Endothelial cell of umbilical vein (primary cell): ENCODE data around the gene DTNA. TPM values are rescaled to one million over a fixed set of nuclear protein-coding genes. Genes with fewer than 3 reads are reported as not detected.

Experiments
- BruUV-seq: library from RNA; stranded (reverse); fragments of 400-500 nt; replicated peaks from 2 replicates; lab custom pipeline; 2021; lab: Mats Ljungman, UMichigan
- CTCF ChIA-PET: fragments of 300-600, 350-600 bp; sonication (Branson Sonifier 250); formaldehyde crosslinking; loops from one replicate; lab custom pipeline; 2021; ENCODE audit warnings: antibody characterized with exemption, inconsistent platforms; lab: Charles Lee
- POLR2A ChIA-PET: fragments of 300-600, 350-600 bp; sonication (Branson Sonifier 250); formaldehyde crosslinking; loops from one replicate; lab custom pipeline; 2021; ENCODE audit warnings: antibody characterized with exemption, inconsistent platforms; lab: Charles Lee
- DNase-seq: peaks from one replicate; pipeline ENCODE4 v3.0.0-alpha.2; 2011; ENCODE audit warnings: low read depth, low spot score
- FAIRE-seq: peaks from 2 replicates; lab custom pipeline; 2011; peaks lifted over from hg19 to GRCh38; lab: Jason Lieb, UNC
- H2AFZ ChIP-seq: 2 replicates; pipeline ENCODE4 v1.6.0; 2012; ENCODE audit warnings: low read depth, low read length, control low read depth, inconsistent platforms
- H3K27ac ChIP-seq: 2 replicates; pipeline ENCODE4 v1.5.1; 2011; ENCODE audit warnings: low read depth, mild to moderate bottlenecking, control low read depth, low read length, moderate library complexity; ENCODE audit not compliant: insufficient read depth
- H3K27me3 ChIP-seq, 2 experiments: 2 replicates each; pipeline versions ENCODE4 v1.6.0 to v1.6.1; 2011; ENCODE audit warnings: low read length in 2 of 2, mixed read lengths in 1 of 2; ENCODE audit not compliant: control insufficient read depth in 2 of 2, insufficient read depth in 2 of 2
- H3K36me3 ChIP-seq, 2 experiments: 2 replicates in 1 of 2; 3 replicates in 1 of 2; pipeline ENCODE4 v1.5.1; 2011; ENCODE audit warnings: low read length in 2 of 2, mild to moderate bottlenecking in 1 of 2, moderate library complexity in 1 of 2; ENCODE audit not compliant: control insufficient read depth in 2 of 2, insufficient read depth in 2 of 2; ENCODE audit errors: extremely low read depth in 1 of 2
- H3K4me1 ChIP-seq: 3 replicates; pipeline ENCODE4 v1.5.1; 2011; ENCODE audit warnings: mild to moderate bottlenecking, low read length; ENCODE audit not compliant: control insufficient read depth, insufficient read depth; ENCODE audit errors: extremely low read depth
- H3K4me2 ChIP-seq: 2 replicates; pipeline ENCODE4 v1.6.1; 2011; ENCODE audit warnings: low read length, control low read depth, mixed read lengths; ENCODE audit not compliant: insufficient read depth
- H3K4me3 ChIP-seq, 3 experiments: fragments of 200-600 bp in 1 of 3; sonication (generic), shearing (Covaris generic) in 1 of 3; replicated peaks in 1 of 3; 2 replicates each; pipeline ENCODE4 v1.5.1; 2011 to 2016; ENCODE audit warnings: control low read depth in 3 of 3, low read length in 3 of 3, mild to moderate bottlenecking in 2 of 3, inconsistent platforms in 1 of 3, low read depth in 1 of 3, moderate library complexity in 1 of 3; ENCODE audit not compliant: insufficient read depth in 1 of 3
- H3K79me2 ChIP-seq: 2 replicates; pipeline ENCODE4 v1.6.0; 2012; ENCODE audit warnings: low read length, inconsistent platforms; ENCODE audit not compliant: control insufficient read depth, insufficient read depth
- H3K9ac ChIP-seq: replicated peaks from 2 replicates; pipeline ENCODE3; 2011; ENCODE audit warnings: low read length, control low read depth; ENCODE audit not compliant: insufficient read depth; ENCODE audit errors: extremely low read depth
- H3K9me1 ChIP-seq: replicated peaks from 3 replicates; pipeline ENCODE4 v1.6.0; 2011; ENCODE audit warnings: mild to moderate bottlenecking, low read length; ENCODE audit not compliant: control insufficient read depth, insufficient read depth; ENCODE audit errors: extremely low read depth
- H3K9me3 ChIP-seq: replicated peaks from 2 replicates; pipeline ENCODE4 v1.5.1; 2012; ENCODE audit warnings: low read length, inconsistent platforms; ENCODE audit not compliant: control insufficient read depth, insufficient read depth
- H4K20me1 ChIP-seq: replicated peaks from 2 replicates; pipeline ENCODE3; 2011; ENCODE audit warnings: mild to moderate bottlenecking, low read length; ENCODE audit not compliant: control insufficient read depth, insufficient read depth; ENCODE audit errors: extremely low read depth
- EZH2 ChIP-seq: IDR thresholded peaks from 2 replicates; pipeline ENCODE4 v1.6.1; 2012; ENCODE audit warnings: borderline replicate concordance, low read depth, mild to moderate bottlenecking, moderate library complexity, low read length, inconsistent platforms; ENCODE audit not compliant: severe bottlenecking
- GATA2 ChIP-seq: IDR thresholded peaks from 2 replicates; pipeline ENCODE4 v1.7.0; 2011; ENCODE audit warnings: low read depth, mild to moderate bottlenecking, moderate library complexity, mixed read lengths, low read length; ENCODE audit not compliant: insufficient read length, insufficient read depth
- JUN ChIP-seq: IDR thresholded peaks from 2 replicates; pipeline ENCODE4 v1.6.1; 2011; ENCODE audit warnings: borderline replicate concordance, low read depth; ENCODE audit not compliant: insufficient read length, insufficient read depth
- MYC ChIP-seq: IDR thresholded peaks from one replicate; pipeline ENCODE4 v1.6.1; 2011; ENCODE audit warnings: mild to moderate bottlenecking, low read depth, low read length
- POLR2A ChIP-seq: IDR thresholded peaks from 2 replicates; pipeline ENCODE4 v1.6.1; 2012; ENCODE audit warnings: low read depth, mild to moderate bottlenecking, control low read depth, low read length
- POLR2AphosphoS5 ChIP-seq: IDR thresholded peaks from 2 replicates; pipeline ENCODE4 v1.6.1; 2012; ENCODE audit warnings: low read depth, mild to moderate bottlenecking, control low read depth, low read length, moderate library complexity; ENCODE audit not compliant: insufficient read depth
- dilution Hi-C: fragments of 300-500 bp; cut with MboI; formaldehyde crosslinking; loops from one replicate; pipeline ENCODE4 v1.15.0; 2019; ENCODE audit warnings: low sequenced_read_pairs; ENCODE audit not compliant: extremely low pct_ligation_motif_present
- intact Hi-C: fragments of 100-400 bp; cut with micrococcal nuclease; formaldehyde crosslinking; loops from one replicate; pipeline ENCODE4 v1.10.0; 2022
- polyA plus RNA-seq, 4 experiments: library from polyadenylated mRNA; depleted of rRNA in 3 of 4; stranded (reverse) in 3 of 4; unstranded in 1 of 4; fragments of >200 nt; gene quantifications; 2 replicates each; pipeline versions ENCODE4 v1.2.1 to v1.2.3, GENCODE V29; 2011 to 2012; ENCODE audit warnings: missing spikeins in 1 of 4
- total RNA-seq: library from RNA; stranded (reverse); gene quantifications from 2 replicates; pipeline ENCODE4 v1.2.3, GENCODE V29; 2021
- TF ChIP-seq, protein P1 (sequence below), 2 donors: IDR thresholded peaks; 1 replicate in 1 of 2; 2 replicates in 1 of 2; pipeline ENCODE4 v1.5.1; 2011; ENCODE audit warnings: low read length in 2 of 2, mild to moderate bottlenecking in 2 of 2, moderate library complexity in 2 of 2, control low read depth in 1 of 2, inconsistent platforms in 1 of 2, low read depth in 1 of 2; ENCODE audit not compliant: insufficient read depth in 1 of 2; ENCODE audit errors: extremely low read depth in 1 of 2

The DTNA gene
- total and polyA plus RNA-seq, 2 donors (not counting 3 experiments of a cell fraction or from before 2014, with no cell fraction given): 6.6 to 15.3 TPM

DNA sequence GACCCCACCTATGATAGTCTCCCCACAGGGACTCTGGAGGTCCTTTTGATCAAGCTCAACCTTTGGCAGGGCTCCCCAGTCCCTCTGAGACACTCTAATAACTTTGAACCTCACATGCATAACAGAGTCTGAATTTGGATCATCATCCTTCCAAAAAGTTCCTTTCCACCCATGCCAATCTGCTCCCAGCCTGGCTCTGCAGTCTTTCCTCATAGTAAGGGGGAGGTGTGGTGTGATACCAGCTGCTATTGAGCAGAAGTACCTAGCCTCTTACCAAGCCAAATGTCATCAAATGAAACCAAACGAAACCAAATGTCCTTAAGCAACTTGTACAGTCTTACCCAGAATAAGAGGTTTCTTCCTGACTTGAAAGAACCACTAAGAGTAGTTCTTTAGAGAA is 36.5 kb downstream of the DTNA start:
- Histone ChIP-seq H3K27me3 (no peaks in the 10 kb centered on the region), H4K20me1 (no peaks in the 10 kb centered on the region), H3K9me1 (no peaks in the 10 kb centered on the region), H3K79me2 (no peaks in the 10 kb centered on the region), H3K4me1 (no peaks in the 10 kb centered on the region), H3K9ac (no peak overlapping the region), H3K27ac (no peak overlapping the region), H3K4me3 (no peak overlapping the region), H3K36me3 (no peaks in the 10 kb centered on the region), H2AFZ (no peak overlapping the region), H3K4me2 (no peak overlapping the region), H3K9me3 (no peaks in the 10 kb centered on the region)
- POLR2A ChIA-PET: no interaction called here
- CTCF ChIA-PET: no interaction called here
- no TSS peak for BruUV-seq
- DNase-seq (no peak), FAIRE-seq (no peak)
- intact Hi-C loops: no loop called here
- dilution Hi-C loops: no loop called here
- no peak for TF ChIP-seq JUN
- TF ChIP-seq, protein P1, sequence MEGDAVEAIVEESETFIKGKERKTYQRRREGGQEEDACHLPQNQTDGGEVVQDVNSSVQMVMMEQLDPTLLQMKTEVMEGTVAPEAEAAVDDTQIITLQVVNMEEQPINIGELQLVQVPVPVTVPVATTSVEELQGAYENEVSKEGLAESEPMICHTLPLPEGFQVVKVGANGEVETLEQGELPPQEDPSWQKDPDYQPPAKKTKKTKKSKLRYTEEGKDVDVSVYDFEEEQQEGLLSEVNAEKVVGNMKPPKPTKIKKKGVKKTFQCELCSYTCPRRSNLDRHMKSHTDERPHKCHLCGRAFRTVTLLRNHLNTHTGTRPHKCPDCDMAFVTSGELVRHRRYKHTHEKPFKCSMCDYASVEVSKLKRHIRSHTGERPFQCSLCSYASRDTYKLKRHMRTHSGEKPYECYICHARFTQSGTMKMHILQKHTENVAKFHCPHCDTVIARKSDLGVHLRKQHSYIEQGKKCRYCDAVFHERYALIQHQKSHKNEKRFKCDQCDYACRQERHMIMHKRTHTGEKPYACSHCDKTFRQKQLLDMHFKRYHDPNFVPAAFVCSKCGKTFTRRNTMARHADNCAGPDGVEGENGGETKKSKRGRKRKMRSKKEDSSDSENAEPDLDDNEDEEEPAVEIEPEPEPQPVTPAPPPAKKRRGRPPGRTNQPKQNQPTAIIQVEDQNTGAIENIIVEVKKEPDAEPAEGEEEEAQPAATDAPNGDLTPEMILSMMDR (IDR thresholded peaks at IDR 0.05; ENCODE audit: extremely low read depth in 1 of 2, insufficient read depth in 1 of 2, low read depth in 1 of 2, low read length in 2 of 2): no peak
- TF ChIP-seq POLR2AphosphoS5: no peak
- TF ChIP-seq POLR2A: no peak
- no peak for TF ChIP-seq MYC
- TF ChIP-seq EZH2: no peak
- no peak for TF ChIP-seq GATA2
